WTC11 (cell line): ENCODE data around the gene AFG3L2. TPM values are rescaled to one million over a fixed set of nuclear protein-coding genes. Genes with fewer than 3 reads are reported as not detected.

Source experiments
- CREM ChIP-seq: sonication (generic); formaldehyde crosslinking; IDR thresholded peaks from 2 replicates; pipeline ENCODE4 v1.8.1; 2022; ENCODE audit warnings: mild to moderate bottlenecking, missing genetic modification reagents, moderate library complexity
- E2F5 ChIP-seq: sonication (generic); formaldehyde crosslinking; IDR thresholded peaks from 2 replicates; pipeline ENCODE4 v1.8.1; 2022; ENCODE audit warnings: mild to moderate bottlenecking, moderate library complexity, missing genetic modification reagents
- ESRRA ChIP-seq: sonication (generic); formaldehyde crosslinking; IDR thresholded peaks from 2 replicates; pipeline ENCODE4 v1.8.1; 2022; ENCODE audit warnings: mild to moderate bottlenecking, missing genetic modification reagents, borderline replicate concordance
- GTF2I ChIP-seq: fragments of 250-450 bp; sonication (Bioruptor Pico); conservative IDR thresholded peaks from 2 replicates; pipeline ENCODE4 v1.4.0; 2021; ENCODE audit warnings: mild to moderate bottlenecking
- IRF2 ChIP-seq: sonication (generic); formaldehyde crosslinking; IDR thresholded peaks from 2 replicates; pipeline ENCODE4 v1.8.0; 2022; ENCODE audit warnings: low read depth, missing genetic modification reagents, borderline replicate concordance
- JAZF1 ChIP-seq: fragments of 250-450 bp; sonication (Bioruptor Pico); IDR thresholded peaks from 2 replicates; pipeline ENCODE4 v1.9.0; 2021; ENCODE audit warnings: moderate library complexity, mild to moderate bottlenecking, inconsistent platforms
- MAX ChIP-seq: sonication (generic); formaldehyde crosslinking; IDR thresholded peaks from 2 replicates; pipeline ENCODE4 v1.8.0; 2022; ENCODE audit warnings: mild to moderate bottlenecking, missing genetic modification reagents
- MYBL2 ChIP-seq: sonication (generic); formaldehyde crosslinking; IDR thresholded peaks from 2 replicates; pipeline ENCODE4 v1.8.1; 2023; ENCODE audit warnings: mild to moderate bottlenecking, moderate library complexity, missing genetic modification reagents
- NFE2L1 ChIP-seq: sonication (generic); formaldehyde crosslinking; IDR thresholded peaks from 2 replicates; pipeline ENCODE4 v1.8.1; 2023; ENCODE audit warnings: missing genetic modification reagents
- NFYB ChIP-seq: sonication (generic); formaldehyde crosslinking; conservative IDR thresholded peaks from 2 replicates; pipeline ENCODE4 v1.8.0; 2022; ENCODE audit warnings: low read depth, missing genetic modification reagents
- RELA ChIP-seq: sonication (generic); formaldehyde crosslinking; IDR thresholded peaks from 2 replicates; pipeline ENCODE4 v1.8.1; 2022; ENCODE audit warnings: missing genetic modification reagents, mild to moderate bottlenecking, borderline replicate concordance
- SMAD3 ChIP-seq: sonication (generic); formaldehyde crosslinking; IDR thresholded peaks from 2 replicates; pipeline ENCODE4 v1.8.0; 2022; ENCODE audit warnings: missing genetic modification reagents, mild to moderate bottlenecking, borderline replicate concordance
- SMAD4 ChIP-seq: sonication (generic); formaldehyde crosslinking; IDR thresholded peaks from 2 replicates; pipeline ENCODE4 v1.8.0; 2022; ENCODE audit warnings: mild to moderate bottlenecking, missing genetic modification reagents
- USF2 ChIP-seq: sonication (generic); formaldehyde crosslinking; IDR thresholded peaks from 2 replicates; pipeline ENCODE4 v1.8.1; 2023; ENCODE audit warnings: mild to moderate bottlenecking, missing genetic modification reagents, moderate library complexity
- ZNF138 ChIP-seq: sonication (generic); formaldehyde crosslinking; conservative IDR thresholded peaks from 2 replicates; pipeline ENCODE4 v1.8.1; 2022; ENCODE audit warnings: mild to moderate bottlenecking, moderate library complexity, missing genetic modification reagents
- ZNF281 ChIP-seq: sonication (generic); formaldehyde crosslinking; IDR thresholded peaks from 2 replicates; pipeline ENCODE4 v1.8.0; 2023; ENCODE audit warnings: mild to moderate bottlenecking, missing genetic modification reagents
- ZNF317 ChIP-seq: sonication (generic); formaldehyde crosslinking; IDR thresholded peaks from 2 replicates; pipeline ENCODE4 v1.8.1; 2023; ENCODE audit warnings: low read depth, mild to moderate bottlenecking, moderate library complexity, missing genetic modification reagents, borderline replicate concordance
- ZNF416 ChIP-seq: fragments of 250-450 bp; sonication (Bioruptor Pico); IDR thresholded peaks from 2 replicates; pipeline ENCODE4 v1.9.0; 2021; ENCODE audit warnings: mild to moderate bottlenecking, inconsistent platforms
- ZNF671 ChIP-seq: fragments of 250-450 bp; sonication (Bioruptor Pico); IDR thresholded peaks from 2 replicates; pipeline ENCODE4 v1.8.0; 2021; ENCODE audit warnings: mild to moderate bottlenecking
- total RNA-seq: library from RNA; stranded (reverse); gene quantifications from 3 replicates; pipeline ENCODE4 v1.2.3, GENCODE V29; 2021
- TF ChIP-seq, protein P1 (sequence below): sonication (generic); formaldehyde crosslinking; IDR thresholded peaks from 2 replicates; pipeline ENCODE4 v1.8.1; 2023; ENCODE audit warnings: mild to moderate bottlenecking, moderate library complexity, missing genetic modification reagents
- TF ChIP-seq, protein P2 (sequence below): sonication (generic); formaldehyde crosslinking; IDR thresholded peaks from 2 replicates; pipeline ENCODE4 v1.8.1; 2023; ENCODE audit warnings: mild to moderate bottlenecking, missing genetic modification reagents
- TF ChIP-seq, protein P3 (sequence below): sonication (generic); formaldehyde crosslinking; IDR thresholded peaks from 2 replicates; pipeline ENCODE4 v1.8.1; 2022; ENCODE audit warnings: low read depth, mild to moderate bottlenecking, moderate library complexity, missing genetic modification reagents, borderline replicate concordance
- TF ChIP-seq, protein P4 (sequence below): sonication (generic); formaldehyde crosslinking; IDR thresholded peaks from 2 replicates; pipeline ENCODE4 v1.8.0; 2023; ENCODE audit warnings: missing genetic modification reagents, mild to moderate bottlenecking, borderline replicate concordance

Gene AFG3L2
- total RNA-seq, 1 experiment from 2014 or later, result 109 TPM

- peak; percentile 12; the same call in 1 of the 2 replicates for TF ChIP-seq ZNF281 (CRISPR knock-in tag)
- peak; percentile 42; the same call in 1 of the 2 replicates for TF ChIP-seq E2F5
- TF ChIP-seq RELA (CRISPR knock-in tag), result 0 out of 2 replicates have a peak, but pooled peaks have one; percentile 33
- TF ChIP-seq SMAD4 (CRISPR knock-in tag), result 0 out of 2 replicates have a peak, but pooled peaks have one; percentile 15
- TF ChIP-seq, protein P1, sequence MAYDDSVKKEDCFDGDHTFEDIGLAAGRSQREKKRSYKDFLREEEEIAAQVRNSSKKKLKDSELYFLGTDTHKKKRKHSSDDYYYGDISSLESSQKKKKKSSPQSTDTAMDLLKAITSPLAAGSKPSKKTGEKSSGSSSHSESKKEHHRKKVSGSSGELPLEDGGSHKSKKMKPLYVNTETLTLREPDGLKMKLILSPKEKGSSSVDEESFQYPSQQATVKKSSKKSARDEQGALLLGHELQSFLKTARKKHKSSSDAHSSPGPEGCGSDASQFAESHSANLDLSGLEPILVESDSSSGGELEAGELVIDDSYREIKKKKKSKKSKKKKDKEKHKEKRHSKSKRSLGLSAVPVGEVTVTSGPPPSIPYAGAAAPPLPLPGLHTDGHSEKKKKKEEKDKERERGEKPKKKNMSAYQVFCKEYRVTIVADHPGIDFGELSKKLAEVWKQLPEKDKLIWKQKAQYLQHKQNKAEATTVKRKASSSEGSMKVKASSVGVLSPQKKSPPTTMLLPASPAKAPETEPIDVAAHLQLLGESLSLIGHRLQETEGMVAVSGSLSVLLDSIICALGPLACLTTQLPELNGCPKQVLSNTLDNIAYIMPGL (CRISPR knock-in tag), result 0 out of 2 replicates have a peak, but pooled peaks have one; percentile 39
- TF ChIP-seq JAZF1, result no peak
- peak; percentile 78 for TF ChIP-seq CREM (CRISPR knock-in tag)
- TF ChIP-seq, protein P2, sequence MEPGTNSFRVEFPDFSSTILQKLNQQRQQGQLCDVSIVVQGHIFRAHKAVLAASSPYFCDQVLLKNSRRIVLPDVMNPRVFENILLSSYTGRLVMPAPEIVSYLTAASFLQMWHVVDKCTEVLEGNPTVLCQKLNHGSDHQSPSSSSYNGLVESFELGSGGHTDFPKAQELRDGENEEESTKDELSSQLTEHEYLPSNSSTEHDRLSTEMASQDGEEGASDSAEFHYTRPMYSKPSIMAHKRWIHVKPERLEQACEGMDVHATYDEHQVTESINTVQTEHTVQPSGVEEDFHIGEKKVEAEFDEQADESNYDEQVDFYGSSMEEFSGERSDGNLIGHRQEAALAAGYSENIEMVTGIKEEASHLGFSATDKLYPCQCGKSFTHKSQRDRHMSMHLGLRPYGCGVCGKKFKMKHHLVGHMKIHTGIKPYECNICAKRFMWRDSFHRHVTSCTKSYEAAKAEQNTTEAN, result peak; percentile 68; the same call in 1 of the 2 replicates
- peak; percentile 81; the same call in 1 of the 2 replicates for TF ChIP-seq MAX (CRISPR knock-in tag)
- TF ChIP-seq NFYB (CRISPR knock-in tag), result peak; percentile 48; the same call in 1 of the 2 replicates
- no peak for TF ChIP-seq ZNF138 (CRISPR knock-in tag)
- TF ChIP-seq ESRRA (CRISPR knock-in tag), result peak; percentile 95
- TF ChIP-seq NFE2L1 (CRISPR knock-in tag), result peak; percentile 62; the same call in 1 of the 2 replicates
- TF ChIP-seq IRF2 (CRISPR knock-in tag), result no peak
- 0 out of 2 replicates have a peak, but pooled peaks have one; percentile 55 for TF ChIP-seq MYBL2 (CRISPR knock-in tag)
- TF ChIP-seq, protein P3, sequence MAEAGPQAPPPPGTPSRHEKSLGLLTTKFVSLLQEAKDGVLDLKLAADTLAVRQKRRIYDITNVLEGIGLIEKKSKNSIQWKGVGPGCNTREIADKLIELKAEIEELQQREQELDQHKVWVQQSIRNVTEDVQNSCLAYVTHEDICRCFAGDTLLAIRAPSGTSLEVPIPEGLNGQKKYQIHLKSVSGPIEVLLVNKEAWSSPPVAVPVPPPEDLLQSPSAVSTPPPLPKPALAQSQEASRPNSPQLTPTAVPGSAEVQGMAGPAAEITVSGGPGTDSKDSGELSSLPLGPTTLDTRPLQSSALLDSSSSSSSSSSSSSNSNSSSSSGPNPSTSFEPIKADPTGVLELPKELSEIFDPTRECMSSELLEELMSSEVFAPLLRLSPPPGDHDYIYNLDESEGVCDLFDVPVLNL (CRISPR knock-in tag), result no peak; the same call in 1 of the 2 replicates
- no peak for TF ChIP-seq ZNF671 (CRISPR knock-in tag)
- TF ChIP-seq, protein P4, sequence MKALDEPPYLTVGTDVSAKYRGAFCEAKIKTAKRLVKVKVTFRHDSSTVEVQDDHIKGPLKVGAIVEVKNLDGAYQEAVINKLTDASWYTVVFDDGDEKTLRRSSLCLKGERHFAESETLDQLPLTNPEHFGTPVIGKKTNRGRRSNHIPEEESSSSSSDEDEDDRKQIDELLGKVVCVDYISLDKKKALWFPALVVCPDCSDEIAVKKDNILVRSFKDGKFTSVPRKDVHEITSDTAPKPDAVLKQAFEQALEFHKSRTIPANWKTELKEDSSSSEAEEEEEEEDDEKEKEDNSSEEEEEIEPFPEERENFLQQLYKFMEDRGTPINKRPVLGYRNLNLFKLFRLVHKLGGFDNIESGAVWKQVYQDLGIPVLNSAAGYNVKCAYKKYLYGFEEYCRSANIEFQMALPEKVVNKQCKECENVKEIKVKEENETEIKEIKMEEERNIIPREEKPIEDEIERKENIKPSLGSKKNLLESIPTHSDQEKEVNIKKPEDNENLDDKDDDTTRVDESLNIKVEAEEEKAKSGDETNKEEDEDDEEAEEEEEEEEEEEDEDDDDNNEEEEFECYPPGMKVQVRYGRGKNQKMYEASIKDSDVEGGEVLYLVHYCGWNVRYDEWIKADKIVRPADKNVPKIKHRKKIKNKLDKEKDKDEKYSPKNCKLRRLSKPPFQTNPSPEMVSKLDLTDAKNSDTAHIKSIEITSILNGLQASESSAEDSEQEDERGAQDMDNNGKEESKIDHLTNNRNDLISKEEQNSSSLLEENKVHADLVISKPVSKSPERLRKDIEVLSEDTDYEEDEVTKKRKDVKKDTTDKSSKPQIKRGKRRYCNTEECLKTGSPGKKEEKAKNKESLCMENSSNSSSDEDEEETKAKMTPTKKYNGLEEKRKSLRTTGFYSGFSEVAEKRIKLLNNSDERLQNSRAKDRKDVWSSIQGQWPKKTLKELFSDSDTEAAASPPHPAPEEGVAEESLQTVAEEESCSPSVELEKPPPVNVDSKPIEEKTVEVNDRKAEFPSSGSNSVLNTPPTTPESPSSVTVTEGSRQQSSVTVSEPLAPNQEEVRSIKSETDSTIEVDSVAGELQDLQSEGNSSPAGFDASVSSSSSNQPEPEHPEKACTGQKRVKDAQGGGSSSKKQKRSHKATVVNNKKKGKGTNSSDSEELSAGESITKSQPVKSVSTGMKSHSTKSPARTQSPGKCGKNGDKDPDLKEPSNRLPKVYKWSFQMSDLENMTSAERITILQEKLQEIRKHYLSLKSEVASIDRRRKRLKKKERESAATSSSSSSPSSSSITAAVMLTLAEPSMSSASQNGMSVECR, result peak; percentile 76; the same call in 1 of the 2 replicates
- no peak for TF ChIP-seq GTF2I (CRISPR knock-in tag)
- peak; percentile 77 for TF ChIP-seq USF2 (CRISPR knock-in tag)
- TF ChIP-seq ZNF317 (CRISPR knock-in tag), result no peak
- 0 out of 2 replicates have a peak, but pooled peaks have one; percentile 43 for TF ChIP-seq ZNF416 (CRISPR knock-in tag)
- no peak for TF ChIP-seq SMAD3 (CRISPR knock-in tag)
These were observed at the start of gene AFG3L2 (continued) for GRCh38 chr18:12376754-12377555.
